Suprapubic skin (tissue), 4 donors: ENCODE measurements around the gene EPHA5.

ENCODE experiments used
- CTCF ChIP-seq, 2 donors: fragments of 200-600 bp in 1 of 2; fragments of 450-650 bp in 1 of 2; sonication (generic) in 1 of 2; IDR thresholded peaks; one replicate each; pipeline ENCODE4 v1.5.1; 2016 to 2019; ENCODE audit warnings: antibody characterized with exemption in 2 of 2, mild to moderate bottlenecking in 1 of 2, moderate library complexity in 1 of 2
- EP300 ChIP-seq: sonication (generic); formaldehyde crosslinking; IDR thresholded peaks from one replicate; pipeline ENCODE4 v1.6.1; 2017; ENCODE audit warnings: antibody characterized with exemption
- POLR2A ChIP-seq, 2 donors: fragments of 450-650 bp; IDR thresholded peaks; one replicate each; pipeline ENCODE4 v1.6.1; 2017; ENCODE audit warnings: antibody characterized with exemption in 2 of 2, mild to moderate bottlenecking in 2 of 2, moderate library complexity in 2 of 2
- POLR2AphosphoS5 ChIP-seq, 3 donors: sonication (generic); formaldehyde crosslinking; IDR thresholded peaks; one replicate each; pipeline ENCODE4 v1.6.1; 2017; ENCODE audit warnings: antibody characterized with exemption in 3 of 3

DNA sequence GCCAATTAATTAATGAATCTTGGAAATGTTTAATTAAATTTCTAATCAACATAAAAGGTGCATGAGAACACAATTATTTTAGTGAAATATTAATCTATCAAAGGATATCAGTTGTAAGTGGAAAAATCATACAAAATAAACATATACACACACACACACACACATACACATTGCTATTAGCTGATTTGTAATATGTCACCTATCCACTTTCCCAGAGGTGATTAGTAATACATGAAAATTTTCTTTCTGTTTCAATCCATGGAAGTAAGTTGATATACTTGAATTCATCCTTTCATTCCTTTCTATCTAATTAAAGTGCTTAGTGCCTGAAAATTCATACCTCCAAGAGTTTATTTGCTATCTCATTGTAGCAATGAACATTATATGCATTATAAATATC lies 213.7 kb downstream of the EPHA5 start:
- TF ChIP-seq CTCF (IDR thresholded peaks at IDR 0.05) (no peak), POLR2A (IDR thresholded peaks at IDR 0.05) (no peak), EP300 (no peak), POLR2AphosphoS5 (IDR thresholded peaks at IDR 0.05) (no peak)
